GM13976 (cell line): ENCODE measurements around the gene NOS1.

Source experiments
- DNase-seq: peaks from one replicate; pipeline ENCODE4 v3.0.0; 2012; ENCODE audit warnings: low spot score
- CTCF ChIP-seq: IDR thresholded peaks from 2 replicates; pipeline ENCODE4 v1.5.1; 2012; ENCODE audit warnings: borderline replicate concordance, mild to moderate bottlenecking; ENCODE audit not compliant: insufficient read depth; ENCODE audit errors: extremely low read depth, missing control alignments, control extremely low read depth
- in situ Hi-C: fragments of 300-500 bp; cut with MboI; formaldehyde crosslinking; loops from one replicate; pipeline ENCODE4 v1.12.0; 2022; ENCODE audit warnings: low sequenced_read_pairs, mixed read lengths, inconsistent platforms; ENCODE audit not compliant: unreplicated experiment

NOS1 gene

GRCh38 chr12:117328556-117329100 lies 32.8 kb downstream of the NOS1 start:
- in situ Hi-C loops, result no loop called here
- DNase-seq, result no peak
- no peak for TF ChIP-seq CTCF

- no peak for TF ChIP-seq CTCF
- in situ Hi-C loops, result no loop called here
- DNase-seq, result no peak
These were observed 39.0 kb downstream of the NOS1 start for GRCh38 chr12:117322428-117322827.

GRCh38 chr12:117321572-117321971 lies 39.9 kb downstream of the NOS1 start:
- in situ Hi-C loops, result no loop called here
- TF ChIP-seq CTCF, result no peak
- no peak for DNase-seq

- DNase-seq, result no peak
- in situ Hi-C loops, result no loop called here
- TF ChIP-seq CTCF, result no peak
These were observed 42.8 kb downstream of the NOS1 start for GRCh38 chr12:117318591-117318990.

GRCh38 chr12:117316336-117316735 lies 45.1 kb downstream of the NOS1 start:
- no peak for DNase-seq
- in situ Hi-C loops, result no loop called here
- no peak for TF ChIP-seq CTCF

GRCh38 chr12:117313926-117314325 lies 47.5 kb downstream of the NOS1 start:
- no peak for DNase-seq
- in situ Hi-C loops, result no loop called here
- no peak for TF ChIP-seq CTCF

- DNase-seq, result no peak
- in situ Hi-C loops, result no loop called here
- no peak for TF ChIP-seq CTCF
These were observed 48.7 kb downstream of the NOS1 start for GRCh38 chr12:117312770-117313169.
